K562 (cell line): ENCODE results near the gene CHTOP. TPM values are rescaled to one million over a fixed set of nuclear protein-coding genes. Genes with fewer than 3 reads are reported as not detected.

Experiments used
- ATF7 ChIP-seq: fragments of 450-650 bp; IDR thresholded peaks from 2 replicates; pipeline ENCODE4 v1.7.1; 2014; ENCODE audit warnings: mild to moderate bottlenecking, moderate library complexity
- CHD1 ChIP-seq: fragments of 200-600 bp; sonication (generic); IDR thresholded peaks from one replicate; pipeline ENCODE4 v1.6.1; 2012; ENCODE audit warnings: mild to moderate bottlenecking, moderate library complexity, low read length, inconsistent platforms
- E2F1 ChIP-seq: sonication (generic); formaldehyde crosslinking; IDR thresholded peaks from 2 replicates; pipeline ENCODE4 v1.8.1; 2023; ENCODE audit warnings: mild to moderate bottlenecking, missing genetic modification reagents, moderate library complexity
- JUND ChIP-seq, 2 experiments: IDR thresholded peaks; 2 replicates in 1 of 2; 3 replicates in 1 of 2; pipeline ENCODE4 v1.6.1; 2011; ENCODE audit warnings: borderline replicate concordance in 2 of 2, low read depth in 2 of 2, low read length in 2 of 2, improper control_type of control experiment in 1 of 2, missing biosample characterization in 1 of 2, missing genetic modification characterization in 1 of 2, missing genetic modification reagents in 1 of 2
- KDM5B ChIP-seq: fragments of 200-600 bp; sonication (generic); IDR thresholded peaks from 2 replicates; pipeline ENCODE4 v1.6.1; 2012; ENCODE audit warnings: low read depth, mild to moderate bottlenecking, moderate library complexity, low read length, control low read depth, inconsistent platforms; ENCODE audit not compliant: insufficient replicate concordance
- MCM5 ChIP-seq: fragments of 450-650 bp; IDR thresholded peaks from 2 replicates; pipeline ENCODE4 v1.6.1; 2016; ENCODE audit warnings: low read depth
- MEF2A ChIP-seq: IDR thresholded peaks from 2 replicates; pipeline ENCODE4 v1.6.1; 2011; ENCODE audit warnings: low read depth, mild to moderate bottlenecking, low read length, moderate library complexity; ENCODE audit not compliant: control insufficient read depth
- MGA ChIP-seq: fragments of 450-650 bp; IDR thresholded peaks from 2 replicates; pipeline ENCODE4 v1.6.1; 2016; ENCODE audit warnings: mild to moderate bottlenecking, moderate library complexity
- XRCC4 ChIP-seq: IDR thresholded peaks from one replicate; pipeline ENCODE4 v1.6.1; 2011; ENCODE audit not compliant: insufficient read depth, insufficient read length; ENCODE audit errors: extremely low read depth
- ZBED1 ChIP-seq: IDR thresholded peaks from 2 replicates; pipeline ENCODE4 v1.6.1; 2014
- ZBTB1 ChIP-seq: sonication (generic); formaldehyde crosslinking; IDR thresholded peaks from 2 replicates; pipeline ENCODE4 v1.8.1; 2023; ENCODE audit warnings: missing genetic modification reagents, low read depth, mild to moderate bottlenecking, borderline replicate concordance
- ZBTB2 ChIP-seq: fragments of 450-650 bp; IDR thresholded peaks from 2 replicates; pipeline ENCODE4 v1.6.1; 2016; ENCODE audit warnings: antibody characterized with exemption
- ZNF224 ChIP-seq: sonication (generic); formaldehyde crosslinking; IDR thresholded peaks from 2 replicates; pipeline ENCODE4 v1.8.0; 2022; ENCODE audit warnings: mild to moderate bottlenecking, missing genetic modification reagents
- polyA plus RNA-seq, 8 experiments: library from polyadenylated mRNA; depleted of rRNA in 4 of 8; stranded (reverse) in 5 of 8; unstranded in 3 of 8; fragments of >200 nt; fragmentation: Nextera tagmentation in 2 of 8; fragmentation: Illumina TruSeq in 1 of 8; extraction: Ambion mirVana in 2 of 8; extraction: Trizol in 1 of 8; gene quantifications; 2 replicates each; pipeline versions ENCODE4 v1.2.1 to v1.2.3, GENCODE V29; 2011 to 2014; ENCODE audit warnings: inconsistent platforms in 1 of 8, missing spikeins in 1 of 8
- total RNA-seq, 7 experiments: library from RNA; depleted of rRNA in 6 of 7; stranded (reverse); fragments of >200 nt in 6 of 7; fragmentation: Illumina TruSeq in 2 of 7; extraction: Trizol in 2 of 7; gene quantifications; 2 replicates each; pipeline versions ENCODE4 v1.2.1 to v1.2.3, GENCODE V29; 2011 to 2021; ENCODE audit warnings: low replicate concordance in 1 of 7

The CHTOP gene
- total and polyA plus RNA-seq, 9 of the 15 experiments (the other 6 are each of a cell fraction or from before 2014, with no cell fraction given): 10.2 to 91.8 (median 60.8) TPM

GRCh38 chr1:153658400-153659174, 24.7 kb downstream of the CHTOP start, which contains the start of gene SNAPIN (continued):
- TF ChIP-seq MGA (no peak), ATF7 (peak; percentile 81), MEF2A (no peak), KDM5B (peak; percentile 78), CHD1 (no peak), ZBED1 (no peak), ZBTB2 (no peak), XRCC4 (no peak), ZBTB1 (CRISPR knock-in tag) (no peak), E2F1 (CRISPR knock-in tag) (0 out of 2 replicates have a peak, but pooled peaks have one; percentile 12), ZNF224 (CRISPR knock-in tag) (no peak), JUND (IDR thresholded peaks at IDR 0.05; ENCODE audit: borderline replicate concordance, low read depth, low read length) (0 out of 2 replicates have a peak, but pooled peaks have one; percentile 39), JUND (tag; IDR thresholded peaks at IDR 0.05; ENCODE audit: borderline replicate concordance, low read depth, low read length) (no peak; the same call in 2 of the 3 replicates), MCM5 (no peak)
